Measurements from ENCODE around the gene SVIL.
"Not testable (repeated sequence)": the region's sequence is repeated elsewhere in the genome, so short reads cannot be mapped to it uniquely, and the experiment has no call there.

The SVIL gene

GRCh38 chr10:29596826-29597225 lies 37.9 kb downstream of the SVIL start:
- no peak for DNase-seq

GRCh38 chr10:29596356-29596755 lies 38.4 kb downstream of the SVIL start:
- no peak for DNase-seq

- no peak for DNase-seq
Measured at GRCh38 chr10:29595636-29596225, 39.0 kb downstream of the SVIL start.

GRCh38 chr10:29595146-29595545 lies 39.6 kb downstream of the SVIL start:
- no peak for DNase-seq

GRCh38 chr10:29591651-29591968 lies 43.2 kb downstream of the SVIL start:
- no peak for DNase-seq

GRCh38 chr10:29590915-29591650 lies 43.7 kb downstream of the SVIL start:
- DNase-seq = no peak

GRCh38 chr10:29588629-29589421 lies 45.9 kb downstream of the SVIL start:
- DNase-seq = no peak

- DNase-seq = not testable (repeated sequence)
Measured at GRCh38 chr10:29587750-29588628, 46.8 kb downstream of the SVIL start.

GRCh38 chr10:29587102-29587749 lies 47.5 kb downstream of the SVIL start:
- not testable (repeated sequence) for DNase-seq

- no peak for DNase-seq
Measured at GRCh38 chr10:29586509-29586908, 48.3 kb downstream of the SVIL start.

GRCh38 chr10:29585488-29585976 lies 49.2 kb downstream of the SVIL start:
- DNase-seq = no peak

- no peak for DNase-seq
Measured at GRCh38 chr10:29584436-29584835, 50.3 kb downstream of the SVIL start.

- DNase-seq = no peak
Measured at GRCh38 chr10:29583674-29584073, 51.1 kb downstream of the SVIL start.

- not testable (repeated sequence) for DNase-seq
Measured at GRCh38 chr10:29582769-29583168, 52.0 kb downstream of the SVIL start.

- DNase-seq = no peak
Measured at GRCh38 chr10:29579455-29579970, 55.3 kb downstream of the SVIL start.

GRCh38 chr10:29578457-29578856 lies 56.3 kb downstream of the SVIL start:
- no peak for DNase-seq

- DNase-seq = no peak
Measured at GRCh38 chr10:29576681-29577080, 58.1 kb downstream of the SVIL start.

GRCh38 chr10:29575098-29575455 lies 59.7 kb downstream of the SVIL start:
- DNase-seq = no peak

GRCh38 chr10:29574212-29575097 lies 60.3 kb downstream of the SVIL start:
- DNase-seq = not testable (repeated sequence)

GRCh38 chr10:29570248-29570647 lies 64.5 kb downstream of the SVIL start:
- DNase-seq = not testable (repeated sequence)

GRCh38 chr10:29569795-29570194 lies 65.0 kb downstream of the SVIL start:
- no peak for DNase-seq

Data from activated CD8-positive, alpha-beta memory T cell treated with anti-CD3 and anti-CD28 coated beads, Interleukin-2, amount 50 U/mL, for 4 hours (primary cell).